Measurements from ENCODE around the gene PACRG.

The PACRG gene

GRCh38 chr6:163164175-163164900 is 436.6 kb downstream of the PACRG start:
- TF ChIP-seq CTCF (conservative IDR thresholded peaks at IDR 0.05; ENCODE audit: low read depth, low read length): no peak
- DNase-seq (ENCODE audit: low read depth): no peak
- no peak overlapping the region for H3K4me3 ChIP-seq (ENCODE audit: low read depth, low read length)

- no peak overlapping the region for H3K4me3 ChIP-seq (ENCODE audit: low read depth, low read length)
- DNase-seq (ENCODE audit: low read depth): no peak
- no peak for TF ChIP-seq CTCF (conservative IDR thresholded peaks at IDR 0.05; ENCODE audit: low read depth, low read length)
Measured at GRCh38 chr6:163165155-163165910, 437.6 kb downstream of the PACRG start.

GRCh38 chr6:163165922-163166321 is 438.1 kb downstream of the PACRG start:
- no peak for DNase-seq (ENCODE audit: low read depth)
- TF ChIP-seq CTCF (conservative IDR thresholded peaks at IDR 0.05; ENCODE audit: low read depth, low read length): no peak
- H3K4me3 ChIP-seq (ENCODE audit: low read depth, low read length): no peak overlapping the region

GRCh38 chr6:163166507-163166906 is 438.7 kb downstream of the PACRG start:
- no peak for DNase-seq (ENCODE audit: low read depth)
- no peak for TF ChIP-seq CTCF (conservative IDR thresholded peaks at IDR 0.05; ENCODE audit: low read depth, low read length)
- H3K4me3 ChIP-seq (ENCODE audit: low read depth, low read length): no peak overlapping the region

- DNase-seq (ENCODE audit: low read depth): no peak
- H3K4me3 ChIP-seq (ENCODE audit: low read depth, low read length): no peak overlapping the region
- no peak for TF ChIP-seq CTCF (conservative IDR thresholded peaks at IDR 0.05; ENCODE audit: low read depth, low read length)
Measured at GRCh38 chr6:163169521-163169920, 441.7 kb downstream of the PACRG start.

GRCh38 chr6:163170294-163170883 is 442.6 kb downstream of the PACRG start:
- DNase-seq (ENCODE audit: low read depth): peak; percentile 12
- no peak overlapping the region for H3K4me3 ChIP-seq (ENCODE audit: low read depth, low read length)
- TF ChIP-seq CTCF (conservative IDR thresholded peaks at IDR 0.05; ENCODE audit: low read depth, low read length): peak; percentile 72

Measured in choroid plexus epithelial cell (primary cell).